HEK293 (cell line): Measurements from ENCODE around the gene TANGO2.
A peak's percentile ranks its signal among the peaks of the same experiment; 100 is the strongest.

ENCODE experiments used
- CTCF ChIA-PET: fragments of 350-600 bp; formaldehyde crosslinking; extraction: SDS; loops from one replicate; lab custom pipeline; 2021; ENCODE audit warnings: antibody characterized with exemption; lab: Yijun Ruan, JAX
- POLR2A ChIA-PET: fragments of 300-600 bp; formaldehyde crosslinking; extraction: SDS; loops from one replicate; lab custom pipeline; 2020; ENCODE audit warnings: antibody characterized with exemption, inconsistent platforms; lab: Yijun Ruan, JAX
- H3K27ac ChIP-seq: fragments of 200-500 bp; sonication (Bioruptor generic); 2 replicates; pipeline ENCODE4 v1.5.1; 2014; ENCODE audit warnings: low read depth, low read length, control low read depth, inconsistent platforms; ENCODE audit errors: extremely low read depth
- H3K36me3 ChIP-seq, 2 experiments: fragments of 200-500 bp in 1 of 2; sonication (Bioruptor generic) in 1 of 2; 1 replicate in 1 of 2; 2 replicates in 1 of 2; pipeline ENCODE4 v1.5.1; 2014 to 2017; ENCODE audit warnings: inconsistent platforms in 2 of 2, low read length in 2 of 2; ENCODE audit not compliant: control insufficient read depth in 2 of 2, insufficient read depth in 1 of 2
- H3K4me1 ChIP-seq: fragments of 200-500 bp; sonication (Bioruptor generic); 2 replicates; pipeline ENCODE4 v1.5.1; 2014; ENCODE audit warnings: mild to moderate bottlenecking, low read length, inconsistent platforms; ENCODE audit not compliant: control insufficient read depth, insufficient read depth
- H3K4me3 ChIP-seq: 2 replicates; pipeline ENCODE4 v1.5.1; 2011; ENCODE audit warnings: low read depth, mild to moderate bottlenecking, control low read depth, low read length, moderate library complexity
- H3K9me3 ChIP-seq: fragments of 200-500 bp; sonication (Bioruptor generic); 2 replicates; pipeline ENCODE4 v1.5.1; 2014; ENCODE audit warnings: low read depth, low read length, inconsistent platforms; ENCODE audit not compliant: control insufficient read depth, insufficient read depth
- BCL11B ChIP-seq: fragments of 450-650 bp; formaldehyde crosslinking; IDR thresholded peaks from 2 replicates; pipeline ENCODE4 v1.5.1; 2016; ENCODE audit warnings: low read depth, missing biosample characterization, missing genetic modification characterization
- IKZF3 ChIP-seq: fragments of 450-650 bp; IDR thresholded peaks from 2 replicates; pipeline ENCODE4 v1.5.0; 2018; ENCODE audit warnings: missing biosample characterization, mild to moderate bottlenecking, missing genetic modification characterization, moderate library complexity
- MZF1 ChIP-seq: fragments of 450-650 bp; formaldehyde crosslinking; IDR thresholded peaks from 2 replicates; pipeline ENCODE4 v1.5.1; 2017; ENCODE audit warnings: missing biosample characterization, missing genetic modification characterization, borderline replicate concordance
- PRDM1 ChIP-seq: fragments of 450-650 bp; formaldehyde crosslinking; IDR thresholded peaks from 2 replicates; pipeline ENCODE4; 2016; ENCODE audit warnings: missing biosample characterization, missing genetic modification characterization
- SETDB1 ChIP-seq: IDR thresholded peaks from one replicate; pipeline ENCODE4 v1.6.1; 2017; ENCODE audit warnings: mild to moderate bottlenecking, low read length, moderate library complexity, mixed read lengths; ENCODE audit not compliant: insufficient read length
- TCF7L2 ChIP-seq: IDR thresholded peaks from 2 replicates; pipeline ENCODE4 v1.6.1; 2011; ENCODE audit warnings: low read depth, mild to moderate bottlenecking, inconsistent platforms, low read length, moderate library complexity, borderline replicate concordance
- ZBTB1 ChIP-seq: fragments of 450-650 bp; formaldehyde crosslinking; IDR thresholded peaks from 2 replicates; pipeline ENCODE4 v1.5.1; 2016; ENCODE audit warnings: missing biosample characterization, missing genetic modification characterization
- ZBTB20 ChIP-seq: fragments of 450-650 bp; formaldehyde crosslinking; IDR thresholded peaks from 2 replicates; pipeline ENCODE4 v1.5.1; 2016; ENCODE audit warnings: missing biosample characterization, missing genetic modification characterization
- ZBTB21 ChIP-seq: fragments of 450-650 bp; formaldehyde crosslinking; IDR thresholded peaks from 2 replicates; pipeline ENCODE4 v1.5.1; 2017; ENCODE audit warnings: missing biosample characterization, missing genetic modification characterization
- ZFP41 ChIP-seq: fragments of 450-650 bp; formaldehyde crosslinking; IDR thresholded peaks from 2 replicates; pipeline ENCODE4 v1.5.1; 2016; ENCODE audit warnings: missing biosample characterization, missing genetic modification characterization, borderline replicate concordance
- ZNF112 ChIP-seq: fragments of 450-650 bp; formaldehyde crosslinking; IDR thresholded peaks from 2 replicates; pipeline ENCODE4 v1.5.0; 2017; ENCODE audit warnings: missing biosample characterization, missing genetic modification characterization
- ZNF138 ChIP-seq: fragments of 450-650 bp; formaldehyde crosslinking; IDR thresholded peaks from 2 replicates; pipeline ENCODE4 v1.5.1; 2016; ENCODE audit warnings: missing biosample characterization, missing genetic modification characterization, borderline replicate concordance
- ZNF140 ChIP-seq: fragments of 450-650 bp; formaldehyde crosslinking; IDR thresholded peaks from 2 replicates; pipeline ENCODE4 v1.5.1; 2016; ENCODE audit warnings: missing biosample characterization, missing genetic modification characterization
- ZNF214 ChIP-seq: fragments of 450-650 bp; formaldehyde crosslinking; IDR thresholded peaks from 2 replicates; pipeline ENCODE4 v1.5.1; 2017; ENCODE audit warnings: missing biosample characterization, mild to moderate bottlenecking, missing genetic modification characterization, borderline replicate concordance
- ZNF248 ChIP-seq: fragments of 450-650 bp; formaldehyde crosslinking; IDR thresholded peaks from 2 replicates; pipeline ENCODE4 v1.5.1; 2017; ENCODE audit warnings: missing biosample characterization, missing genetic modification characterization
- ZNF324 ChIP-seq: fragments of 450-650 bp; formaldehyde crosslinking; IDR thresholded peaks from 2 replicates; pipeline ENCODE4 v1.5.1; 2016; ENCODE audit warnings: missing biosample characterization, missing genetic modification characterization
- ZNF544 ChIP-seq: fragments of 450-650 bp; formaldehyde crosslinking; IDR thresholded peaks from 2 replicates; pipeline ENCODE4 v1.5.0; 2017; ENCODE audit warnings: missing biosample characterization, missing genetic modification characterization
- TF ChIP-seq, protein P1 (sequence below): fragments of 450-650 bp; formaldehyde crosslinking; IDR thresholded peaks from 2 replicates; pipeline ENCODE4 v1.5.1; 2017; ENCODE audit warnings: missing biosample characterization, missing genetic modification characterization
- TF ChIP-seq, protein P2 (sequence below): fragments of 450-650 bp; formaldehyde crosslinking; IDR thresholded peaks from 2 replicates; pipeline ENCODE4 v1.5.1; 2016; ENCODE audit warnings: missing biosample characterization, missing genetic modification characterization
- TF ChIP-seq, protein P3 (sequence below): fragments of 450-650 bp; formaldehyde crosslinking; IDR thresholded peaks from 2 replicates; pipeline ENCODE4 v1.5.1; 2016; ENCODE audit warnings: missing biosample characterization, missing genetic modification characterization, borderline replicate concordance
- TF ChIP-seq, protein P4 (sequence below): fragments of 450-650 bp; formaldehyde crosslinking; IDR thresholded peaks from 2 replicates; pipeline ENCODE4; 2016; ENCODE audit warnings: missing biosample characterization, missing genetic modification characterization

TANGO2 gene

DNA sequence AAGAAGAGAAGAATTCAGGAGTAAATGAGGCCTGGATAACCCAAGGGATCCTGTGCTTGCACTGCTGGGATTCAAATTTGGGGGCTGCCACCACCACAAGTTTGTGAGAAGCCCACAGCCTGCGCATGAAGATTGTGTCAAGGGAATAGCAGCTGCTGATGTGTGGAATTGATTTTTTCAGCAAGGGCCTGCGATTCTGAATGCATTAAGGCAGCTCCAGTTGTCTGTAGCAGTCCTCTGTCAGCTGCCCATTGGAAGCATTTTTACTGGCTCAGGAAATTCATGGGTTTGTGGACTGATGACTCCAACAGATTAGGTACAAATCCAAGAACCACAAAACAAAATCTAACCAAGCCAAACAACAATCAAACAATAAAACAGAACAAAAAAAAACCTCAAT lies 18.3 kb upstream of the TANGO2 start:
- ChIA-PET CTCF (interaction anchor here (0.7 to 1.8 kb wide), 6 partner anchors 10 to 57 kb away, joined by 3 to 11 read pairs (median 4); no protein-coding TSS in a partner anchor), POLR2A (no interaction called here)
- Histone ChIP-seq H3K27ac (no peak overlapping the region), H3K36me3 (no peaks in the 10 kb centered on the region), H3K9me3 (no peaks in the 10 kb centered on the region), H3K4me1 (no peaks in the 10 kb centered on the region), H3K4me3 (no peak overlapping the region)
- TF ChIP-seq ZNF544 (tag by site-specific recombination) (no peak), IKZF3 (tag by site-specific recombination) (no peak), ZNF214 (no peak), ZNF140 (tag by site-specific recombination) (no peak), ZBTB1 (tag by site-specific recombination) (no peak), ZNF248 (tag by site-specific recombination) (no peak), ZBTB21 (tag by site-specific recombination) (no peak), ZFP41 (tag by site-specific recombination) (no peak), MZF1 (no peak), ZNF138 (tag by site-specific recombination) (no peak), ZNF324 (tag by site-specific recombination) (no peak), TCF7L2 (no peak), PRDM1 (tag by site-specific recombination) (no peak), ZBTB20 (no peak), BCL11B (tag by site-specific recombination) (no peak)
- TF ChIP-seq, protein P1, sequence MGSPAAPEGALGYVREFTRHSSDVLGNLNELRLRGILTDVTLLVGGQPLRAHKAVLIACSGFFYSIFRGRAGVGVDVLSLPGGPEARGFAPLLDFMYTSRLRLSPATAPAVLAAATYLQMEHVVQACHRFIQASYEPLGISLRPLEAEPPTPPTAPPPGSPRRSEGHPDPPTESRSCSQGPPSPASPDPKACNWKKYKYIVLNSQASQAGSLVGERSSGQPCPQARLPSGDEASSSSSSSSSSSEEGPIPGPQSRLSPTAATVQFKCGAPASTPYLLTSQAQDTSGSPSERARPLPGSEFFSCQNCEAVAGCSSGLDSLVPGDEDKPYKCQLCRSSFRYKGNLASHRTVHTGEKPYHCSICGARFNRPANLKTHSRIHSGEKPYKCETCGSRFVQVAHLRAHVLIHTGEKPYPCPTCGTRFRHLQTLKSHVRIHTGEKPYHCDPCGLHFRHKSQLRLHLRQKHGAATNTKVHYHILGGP (tag by site-specific recombination), result no peak
- TF ChIP-seq, protein P2, sequence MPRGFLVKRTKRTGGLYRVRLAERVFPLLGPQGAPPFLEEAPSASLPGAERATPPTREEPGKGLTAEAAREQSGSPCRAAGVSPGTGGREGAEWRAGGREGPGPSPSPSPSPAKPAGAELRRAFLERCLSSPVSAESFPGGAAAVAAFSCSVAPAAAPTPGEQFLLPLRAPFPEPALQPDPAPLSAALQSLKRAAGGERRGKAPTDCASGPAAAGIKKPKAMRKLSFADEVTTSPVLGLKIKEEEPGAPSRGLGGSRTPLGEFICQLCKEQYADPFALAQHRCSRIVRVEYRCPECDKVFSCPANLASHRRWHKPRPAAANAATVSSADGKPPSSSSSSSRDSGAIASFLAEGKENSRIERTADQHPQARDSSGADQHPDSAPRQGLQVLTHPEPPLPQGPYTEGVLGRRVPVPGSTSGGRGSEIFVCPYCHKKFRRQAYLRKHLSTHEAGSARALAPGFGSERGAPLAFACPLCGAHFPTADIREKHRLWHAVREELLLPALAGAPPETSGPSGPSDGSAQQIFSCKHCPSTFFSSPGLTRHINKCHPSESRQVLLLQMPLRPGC (tag by site-specific recombination), result no peak
- TF ChIP-seq, protein P3, sequence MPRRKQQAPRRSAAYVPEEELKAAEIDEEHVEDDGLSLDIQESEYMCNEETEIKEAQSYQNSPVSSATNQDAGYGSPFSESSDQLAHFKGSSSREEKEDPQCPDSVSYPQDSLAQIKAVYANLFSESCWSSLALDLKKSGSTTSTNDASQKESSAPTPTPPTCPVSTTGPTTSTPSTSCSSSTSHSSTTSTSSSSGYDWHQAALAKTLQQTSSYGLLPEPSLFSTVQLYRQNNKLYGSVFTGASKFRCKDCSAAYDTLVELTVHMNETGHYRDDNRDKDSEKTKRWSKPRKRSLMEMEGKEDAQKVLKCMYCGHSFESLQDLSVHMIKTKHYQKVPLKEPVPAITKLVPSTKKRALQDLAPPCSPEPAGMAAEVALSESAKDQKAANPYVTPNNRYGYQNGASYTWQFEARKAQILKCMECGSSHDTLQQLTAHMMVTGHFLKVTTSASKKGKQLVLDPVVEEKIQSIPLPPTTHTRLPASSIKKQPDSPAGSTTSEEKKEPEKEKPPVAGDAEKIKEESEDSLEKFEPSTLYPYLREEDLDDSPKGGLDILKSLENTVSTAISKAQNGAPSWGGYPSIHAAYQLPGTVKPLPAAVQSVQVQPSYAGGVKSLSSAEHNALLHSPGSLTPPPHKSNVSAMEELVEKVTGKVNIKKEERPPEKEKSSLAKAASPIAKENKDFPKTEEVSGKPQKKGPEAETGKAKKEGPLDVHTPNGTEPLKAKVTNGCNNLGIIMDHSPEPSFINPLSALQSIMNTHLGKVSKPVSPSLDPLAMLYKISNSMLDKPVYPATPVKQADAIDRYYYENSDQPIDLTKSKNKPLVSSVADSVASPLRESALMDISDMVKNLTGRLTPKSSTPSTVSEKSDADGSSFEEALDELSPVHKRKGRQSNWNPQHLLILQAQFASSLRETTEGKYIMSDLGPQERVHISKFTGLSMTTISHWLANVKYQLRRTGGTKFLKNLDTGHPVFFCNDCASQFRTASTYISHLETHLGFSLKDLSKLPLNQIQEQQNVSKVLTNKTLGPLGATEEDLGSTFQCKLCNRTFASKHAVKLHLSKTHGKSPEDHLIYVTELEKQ (tag by site-specific recombination), result no peak
- TF ChIP-seq, protein P4, sequence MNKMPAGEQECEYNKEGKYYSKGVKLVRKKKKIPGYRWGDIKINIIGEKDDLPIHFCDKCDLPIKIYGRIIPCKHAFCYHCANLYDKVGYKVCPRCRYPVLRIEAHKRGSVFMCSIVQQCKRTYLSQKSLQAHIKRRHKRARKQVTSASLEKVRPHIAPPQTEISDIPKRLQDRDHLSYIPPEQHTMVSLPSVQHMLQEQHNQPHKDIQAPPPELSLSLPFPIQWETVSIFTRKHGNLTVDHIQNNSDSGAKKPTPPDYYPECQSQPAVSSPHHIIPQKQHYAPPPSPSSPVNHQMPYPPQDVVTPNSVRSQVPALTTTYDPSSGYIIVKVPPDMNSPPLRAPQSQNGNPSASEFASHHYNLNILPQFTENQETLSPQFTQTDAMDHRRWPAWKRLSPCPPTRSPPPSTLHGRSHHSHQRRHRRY (tag by site-specific recombination), result no peak

DNA sequence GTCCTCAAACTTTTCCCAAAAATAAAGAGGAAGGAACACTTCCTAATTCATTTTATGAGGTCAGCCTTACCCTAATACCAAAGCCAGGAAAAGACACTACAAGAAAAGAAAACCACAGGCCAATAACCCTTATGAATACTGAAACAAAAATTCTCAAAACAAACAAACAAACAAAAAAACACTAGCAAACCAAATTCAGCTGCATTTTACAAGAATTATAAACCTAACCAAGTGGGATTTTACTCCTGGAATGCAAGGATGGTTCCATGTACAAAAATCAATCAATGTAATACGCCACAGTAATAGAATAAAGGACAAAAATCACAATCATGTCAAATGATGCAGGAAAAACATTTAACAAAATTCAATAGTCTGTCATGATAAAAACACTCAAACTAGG lies 17.6 kb upstream of the TANGO2 start:
- H3K4me3 ChIP-seq, result no peak overlapping the region
- peak; percentile 75 for TF ChIP-seq SETDB1
- no peak for TF ChIP-seq ZNF112 (tag by site-specific recombination)
- no peak overlapping the region for H3K27ac ChIP-seq
- H3K9me3 ChIP-seq, result no peaks in the 10 kb centered on the region
- CTCF ChIA-PET, result interaction anchor here (1.0 to 1.8 kb wide), 2 partner anchors 9 to 11 kb away, joined by 3 to 7 read pairs; no protein-coding TSS in a partner anchor
- POLR2A ChIA-PET, result no interaction called here
- no peaks in the 10 kb centered on the region for H3K36me3 ChIP-seq
- no peaks in the 10 kb centered on the region for H3K4me1 ChIP-seq
